Measurements from ENCODE around the gene MPV17.
"Not testable (repeated sequence)": the region's sequence is repeated elsewhere in the genome, so short reads cannot be mapped to it uniquely, and the experiment has no call there.

MPV17 gene

GRCh38 chr2:27322301-27322765, 564 bp downstream of the MPV17 start:
- no peak for DNase-seq

- DNase-seq: peak; percentile 44 to 77
Observed at GRCh38 chr2:27320958-27321543, 1.8 kb downstream of the MPV17 start.

- not testable (repeated sequence) for DNase-seq
Observed at GRCh38 chr2:27319839-27320238, 3.1 kb downstream of the MPV17 start.

- peak in 1 of 2 experiments; percentile 77 for DNase-seq
Observed at GRCh38 chr2:27316655-27317412, 6.1 kb downstream of the MPV17 start.

GRCh38 chr2:27315122-27315521, 7.8 kb downstream of the MPV17 start:
- DNase-seq: no peak

- DNase-seq: no peak
Observed at GRCh38 chr2:27314709-27315108, 8.2 kb downstream of the MPV17 start.

GRCh38 chr2:27313882-27314645, 8.8 kb downstream of the MPV17 start:
- no peak for DNase-seq

- no peak for DNase-seq
Observed at GRCh38 chr2:27312152-27312551, 10.7 kb downstream of the MPV17 start.

- no peak for DNase-seq
Observed at GRCh38 chr2:27309651-27310050, 13.2 kb downstream of the MPV17 start.

GRCh38 chr2:27308359-27308881, 14.5 kb downstream of the MPV17 start, which contains the start of gene UCN:
Gene UCN (minus strand): TSS chr2:27308445. CDS start chr2:27307895, 550 bp downstream.
- DNase-seq: no peak

- no peak for DNase-seq
Observed at GRCh38 chr2:27307545-27308358, 15.1 kb downstream of the MPV17 start.

- DNase-seq: no peak
Observed at GRCh38 chr2:27307287-27307544, 15.7 kb downstream of the MPV17 start.

- no peak for DNase-seq
Observed at GRCh38 chr2:27306573-27307286, 16.2 kb downstream of the MPV17 start.

- no peak for DNase-seq
Observed at GRCh38 chr2:27306136-27306535, 16.8 kb downstream of the MPV17 start.

- no peak for DNase-seq
Observed at GRCh38 chr2:27305516-27305915, 17.4 kb downstream of the MPV17 start.

GRCh38 chr2:27304488-27305240, 18.2 kb downstream of the MPV17 start:
- DNase-seq: no peak

GRCh38 chr2:27303093-27304025, 19.5 kb downstream of the MPV17 start:
- DNase-seq: peak; percentile 43 to 85

GRCh38 chr2:27300606-27301005, 22.3 kb downstream of the MPV17 start:
- not testable (repeated sequence) for DNase-seq

- no peak for DNase-seq
Observed at GRCh38 chr2:27298391-27299080, 24.4 kb downstream of the MPV17 start.
